HEK293 (cell line): ENCODE data around the gene PSD2.

Experiments
- CTCF ChIA-PET: fragments of 350-600 bp; formaldehyde crosslinking; extraction: SDS; loops from one replicate; lab custom pipeline; 2021; ENCODE audit warnings: antibody characterized with exemption; lab: Yijun Ruan, JAX
- POLR2A ChIA-PET: fragments of 300-600 bp; formaldehyde crosslinking; extraction: SDS; loops from one replicate; lab custom pipeline; 2020; ENCODE audit warnings: antibody characterized with exemption, inconsistent platforms; lab: Yijun Ruan, JAX
- H3K27ac ChIP-seq: fragments of 200-500 bp; sonication (Bioruptor generic); 2 replicates; pipeline ENCODE4 v1.5.1; 2014; ENCODE audit warnings: low read depth, low read length, control low read depth, inconsistent platforms; ENCODE audit errors: extremely low read depth
- H3K36me3 ChIP-seq, 2 experiments: fragments of 200-500 bp in 1 of 2; sonication (Bioruptor generic) in 1 of 2; 1 replicate in 1 of 2; 2 replicates in 1 of 2; pipeline ENCODE4 v1.5.1; 2014 to 2017; ENCODE audit warnings: inconsistent platforms in 2 of 2, low read length in 2 of 2; ENCODE audit not compliant: control insufficient read depth in 2 of 2, insufficient read depth in 1 of 2
- H3K4me1 ChIP-seq: fragments of 200-500 bp; sonication (Bioruptor generic); 2 replicates; pipeline ENCODE4 v1.5.1; 2014; ENCODE audit warnings: mild to moderate bottlenecking, low read length, inconsistent platforms; ENCODE audit not compliant: control insufficient read depth, insufficient read depth
- H3K4me3 ChIP-seq: 2 replicates; pipeline ENCODE4 v1.5.1; 2011; ENCODE audit warnings: low read depth, mild to moderate bottlenecking, control low read depth, low read length, moderate library complexity
- H3K9me3 ChIP-seq: fragments of 200-500 bp; sonication (Bioruptor generic); 2 replicates; pipeline ENCODE4 v1.5.1; 2014; ENCODE audit warnings: low read depth, low read length, inconsistent platforms; ENCODE audit not compliant: control insufficient read depth, insufficient read depth
- ELK4 ChIP-seq: IDR thresholded peaks from 2 replicates; pipeline ENCODE4 v1.6.1; 2011; ENCODE audit warnings: mild to moderate bottlenecking, low read depth, low read length, borderline replicate concordance
- GLIS1 ChIP-seq: fragments of 450-650 bp; formaldehyde crosslinking; IDR thresholded peaks from 2 replicates; pipeline ENCODE4 v1.5.1; 2016; ENCODE audit warnings: missing biosample characterization, missing genetic modification characterization
- KLF1 ChIP-seq: fragments of 450-650 bp; formaldehyde crosslinking; IDR thresholded peaks from 2 replicates; pipeline ENCODE4 v1.5.1; 2016; ENCODE audit warnings: missing biosample characterization, missing genetic modification characterization
- PATZ1 ChIP-seq: fragments of 450-650 bp; formaldehyde crosslinking; IDR thresholded peaks from 2 replicates; pipeline ENCODE4 v1.5.1; 2016; ENCODE audit warnings: missing biosample characterization, missing genetic modification characterization
- SALL2 ChIP-seq: fragments of 450-650 bp; formaldehyde crosslinking; IDR thresholded peaks from 2 replicates; pipeline ENCODE4 v1.5.0; 2017; ENCODE audit warnings: missing biosample characterization, mild to moderate bottlenecking, missing genetic modification characterization, borderline replicate concordance
- ZBTB44 ChIP-seq: fragments of 450-650 bp; IDR thresholded peaks from 2 replicates; pipeline ENCODE4 v1.5.1; 2018; ENCODE audit warnings: missing biosample characterization, mild to moderate bottlenecking, missing genetic modification characterization
- ZBTB48 ChIP-seq: fragments of 450-650 bp; formaldehyde crosslinking; IDR thresholded peaks from 2 replicates; pipeline ENCODE4 v1.5.1; 2016; ENCODE audit warnings: missing biosample characterization, missing genetic modification characterization
- ZBTB7A ChIP-seq: fragments of 450-650 bp; formaldehyde crosslinking; IDR thresholded peaks from 2 replicates; pipeline ENCODE4 v1.5.1; 2016; ENCODE audit warnings: low read depth, missing biosample characterization, missing genetic modification characterization
- ZNF280C ChIP-seq: fragments of 450-650 bp; formaldehyde crosslinking; IDR thresholded peaks from 2 replicates; pipeline ENCODE4 v1.5.1; 2016; ENCODE audit warnings: missing biosample characterization, missing genetic modification characterization
- ZNF350 ChIP-seq: fragments of 450-650 bp; formaldehyde crosslinking; IDR thresholded peaks from 2 replicates; pipeline ENCODE4 v1.5.0; 2017; ENCODE audit warnings: missing biosample characterization, mild to moderate bottlenecking, missing genetic modification characterization
- ZNF362 ChIP-seq: fragments of 450-650 bp; formaldehyde crosslinking; IDR thresholded peaks from 2 replicates; pipeline ENCODE4 v1.5.1; 2016; ENCODE audit warnings: missing biosample characterization, missing genetic modification characterization
- ZNF404 ChIP-seq: fragments of 450-650 bp; formaldehyde crosslinking; IDR thresholded peaks from 2 replicates; pipeline ENCODE4 v1.5.1; 2017; ENCODE audit warnings: missing biosample characterization, missing genetic modification characterization
- ZNF433 ChIP-seq: fragments of 450-650 bp; formaldehyde crosslinking; IDR thresholded peaks from 2 replicates; pipeline ENCODE4 v1.5.1; 2016; ENCODE audit warnings: missing biosample characterization, missing genetic modification characterization, low read depth
- ZNF600 ChIP-seq: fragments of 450-650 bp; formaldehyde crosslinking; IDR thresholded peaks from 2 replicates; pipeline ENCODE4 v1.5.1; 2016; ENCODE audit warnings: missing biosample characterization, missing genetic modification characterization
- ZNF677 ChIP-seq: fragments of 450-650 bp; IDR thresholded peaks from 2 replicates; pipeline ENCODE4 v1.5.0; 2018; ENCODE audit warnings: missing biosample characterization, mild to moderate bottlenecking, missing genetic modification characterization, moderate library complexity

Gene PSD2

GRCh38 chr5:139844472-139845145, 49.0 kb downstream of the PSD2 start (continued):
- no peak for TF ChIP-seq ZBTB7A (tag by site-specific recombination)
- no peak for TF ChIP-seq ELK4
- no peak for TF ChIP-seq ZNF404 (tag by site-specific recombination)

DNA sequence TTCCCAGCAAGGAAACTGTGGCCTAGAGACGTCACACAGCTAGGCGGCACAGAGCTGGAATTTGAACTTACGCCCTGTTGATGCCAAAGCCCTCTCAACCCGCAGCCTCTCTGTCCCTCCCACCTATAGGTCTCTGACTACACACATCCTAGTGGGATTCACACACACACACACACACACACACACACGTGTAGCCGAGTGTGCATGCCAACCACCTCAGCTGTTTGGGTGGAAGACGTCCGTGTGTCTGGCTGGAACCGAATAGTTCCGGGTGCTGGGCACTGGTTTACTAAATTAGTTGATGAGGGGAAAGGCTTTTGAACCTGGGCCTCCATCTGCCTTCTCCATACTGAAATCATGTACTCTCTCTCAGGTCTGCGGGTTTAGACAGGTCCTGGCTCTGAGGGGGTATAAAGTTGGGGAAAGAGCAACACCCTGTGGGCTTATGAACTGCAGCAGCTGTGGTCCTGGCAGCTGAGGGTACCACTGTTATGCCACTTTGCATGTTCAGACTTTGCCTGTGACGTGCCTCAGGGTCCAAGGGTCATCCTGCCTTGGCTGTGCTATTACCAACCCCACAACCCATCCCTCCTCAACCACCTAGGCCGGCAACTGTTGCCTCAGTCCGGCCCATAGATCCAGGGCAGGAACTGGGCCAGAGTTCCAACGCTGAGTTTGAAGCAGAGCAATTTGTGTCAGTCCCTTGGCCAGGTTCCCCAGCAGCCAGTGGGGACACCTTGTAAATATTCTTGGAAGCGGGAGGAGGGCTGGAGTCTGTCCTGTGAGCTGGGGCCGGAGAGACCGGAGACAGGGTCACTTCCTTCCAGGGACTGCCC, 50.5 kb downstream of the PSD2 start:
- Histone ChIP-seq H3K36me3 (peaks cover 0 to 14% of the 10 kb centered on the region in 2 experiments; a peak in 1 of 3 replicates), H3K27ac (no peak overlapping the region), H3K4me3 (no peak overlapping the region), H3K4me1 (no peaks in the 10 kb centered on the region), H3K9me3 (no peaks in the 10 kb centered on the region)
- no peak for TF ChIP-seq ZNF433 (tag by site-specific recombination)
- TF ChIP-seq ZBTB48 (tag by site-specific recombination) = peak; percentile 78
- no peak for TF ChIP-seq ZNF280C (tag by site-specific recombination)
- TF ChIP-seq GLIS1 (tag by site-specific recombination) = 0 out of 2 replicates have a peak, but pooled peaks have one; percentile 12
- TF ChIP-seq ZNF600 = 0 out of 2 replicates have a peak, but pooled peaks have one; percentile 26
- no peak for TF ChIP-seq ZBTB44 (tag by site-specific recombination)
- no peak for TF ChIP-seq SALL2 (tag by site-specific recombination)
- ChIA-PET CTCF (interaction anchor here (0.6 to 4.7 kb wide), 12 partner anchors 10 to 508 kb away, joined by 3 to 71 read pairs (median 6); no protein-coding TSS in a partner anchor), POLR2A (no interaction called here)

GRCh38 chr5:139847091-139847490, 51.5 kb downstream of the PSD2 start:
- H3K27ac ChIP-seq = no peak overlapping the region
- H3K4me3 ChIP-seq = no peak overlapping the region
- H3K4me1 ChIP-seq = no peaks in the 10 kb centered on the region
- ChIA-PET POLR2A (no interaction called here), CTCF (interaction anchor here (0.5 to 1.6 kb wide), 7 partner anchors 9 to 426 kb away, joined by 3 to 9 read pairs (median 4); no protein-coding TSS in a partner anchor)
- TF ChIP-seq ZNF350 (tag by site-specific recombination) (no peak), ZNF677 (no peak), KLF1 (tag by site-specific recombination) (no peak), PATZ1 (tag by site-specific recombination) (no peak), ZNF362 (no peak)
- H3K9me3 ChIP-seq = no peaks in the 10 kb centered on the region
- H3K36me3 ChIP-seq = peaks cover 0 to 24% of the 10 kb centered on the region in 2 experiments; a peak in 1 of 3 replicates
